ENCODE data around the gene NR1H2. TPM values are rescaled to one million over a fixed set of nuclear protein-coding genes. Genes with fewer than 3 reads are reported as not detected.

NR1H2 gene
- total RNA-seq = 10 to 100 TPM; 69.7 to 99.5 (median 85.0) TPM
- long read RNA-seq, donor 1, transcript NR1H2-211 (10 exons, 1,830 nt) = minor isoform, 12 of 335 reads
- long read RNA-seq, donor 1, transcript NR1H2-201 (10 exons, 1,998 nt) = major isoform, 254 of 335 reads
- long read RNA-seq, donor 1, partial matches to known transcripts = 42 of 335 reads
- long read RNA-seq, donor 1, other reads (novel, unspliced or antisense) = 25 of 335 reads
- long read RNA-seq, donor 2, transcript NR1H2-201 (10 exons, 1,998 nt) = major isoform, 73 of 101 reads
- long read RNA-seq, donor 2, transcript NR1H2-211 (10 exons, 1,830 nt) = minor isoform, 6 of 101 reads
- long read RNA-seq, donor 2, partial matches to known transcripts = 3 of 101 reads
- long read RNA-seq, donor 2, other reads (novel, unspliced or antisense) = 18 of 101 reads

- H3K4me3 ChIP-seq = peak within 1 kb of the TSS; percentile 94
- H3K9me3 ChIP-seq = no peaks in the 10 kb centered on the region
- H3K4me1 ChIP-seq (ENCODE audit: low read depth) = no peaks in the 10 kb centered on the region
- TF ChIP-seq, protein P1, sequence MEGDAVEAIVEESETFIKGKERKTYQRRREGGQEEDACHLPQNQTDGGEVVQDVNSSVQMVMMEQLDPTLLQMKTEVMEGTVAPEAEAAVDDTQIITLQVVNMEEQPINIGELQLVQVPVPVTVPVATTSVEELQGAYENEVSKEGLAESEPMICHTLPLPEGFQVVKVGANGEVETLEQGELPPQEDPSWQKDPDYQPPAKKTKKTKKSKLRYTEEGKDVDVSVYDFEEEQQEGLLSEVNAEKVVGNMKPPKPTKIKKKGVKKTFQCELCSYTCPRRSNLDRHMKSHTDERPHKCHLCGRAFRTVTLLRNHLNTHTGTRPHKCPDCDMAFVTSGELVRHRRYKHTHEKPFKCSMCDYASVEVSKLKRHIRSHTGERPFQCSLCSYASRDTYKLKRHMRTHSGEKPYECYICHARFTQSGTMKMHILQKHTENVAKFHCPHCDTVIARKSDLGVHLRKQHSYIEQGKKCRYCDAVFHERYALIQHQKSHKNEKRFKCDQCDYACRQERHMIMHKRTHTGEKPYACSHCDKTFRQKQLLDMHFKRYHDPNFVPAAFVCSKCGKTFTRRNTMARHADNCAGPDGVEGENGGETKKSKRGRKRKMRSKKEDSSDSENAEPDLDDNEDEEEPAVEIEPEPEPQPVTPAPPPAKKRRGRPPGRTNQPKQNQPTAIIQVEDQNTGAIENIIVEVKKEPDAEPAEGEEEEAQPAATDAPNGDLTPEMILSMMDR (IDR thresholded peaks at IDR 0.05) = no peak
- intact Hi-C loops (cut with DNase I, micrococcal nuclease) = no loop called here
- H3K36me3 ChIP-seq (ENCODE audit: low read depth) = no peaks in the 10 kb centered on the region
- peak; percentile 97 for ATAC-seq
- peak; percentile 96 to 98 (median 97) for DNase-seq
Observed at GRCh38 chr19:50376166-50377050, at the start of gene NR1H2. NR1H2 (plus strand) TSS chr19:50376457; CDS start chr19:50377606, 1,149 bp downstream.

GRCh38 chr19:50327013-50327412 is 49.2 kb upstream of the NR1H2 start:
- Histone ChIP-seq H3K4me1 (ENCODE audit: low read depth) (peaks cover 5% of the 10 kb centered on the region), H3K4me3 (no peak overlapping the region), H3K9me3 (no peaks in the 10 kb centered on the region), H3K36me3 (ENCODE audit: low read depth) (no peaks in the 10 kb centered on the region)
- DNase-seq = peak in 1 of 3 donors; percentile 0
- no peak for ATAC-seq
- TF ChIP-seq, protein P1 (IDR thresholded peaks at IDR 0.05) = no peak
- intact Hi-C loops (cut with DNase I, micrococcal nuclease) = no loop called here

DNA sequence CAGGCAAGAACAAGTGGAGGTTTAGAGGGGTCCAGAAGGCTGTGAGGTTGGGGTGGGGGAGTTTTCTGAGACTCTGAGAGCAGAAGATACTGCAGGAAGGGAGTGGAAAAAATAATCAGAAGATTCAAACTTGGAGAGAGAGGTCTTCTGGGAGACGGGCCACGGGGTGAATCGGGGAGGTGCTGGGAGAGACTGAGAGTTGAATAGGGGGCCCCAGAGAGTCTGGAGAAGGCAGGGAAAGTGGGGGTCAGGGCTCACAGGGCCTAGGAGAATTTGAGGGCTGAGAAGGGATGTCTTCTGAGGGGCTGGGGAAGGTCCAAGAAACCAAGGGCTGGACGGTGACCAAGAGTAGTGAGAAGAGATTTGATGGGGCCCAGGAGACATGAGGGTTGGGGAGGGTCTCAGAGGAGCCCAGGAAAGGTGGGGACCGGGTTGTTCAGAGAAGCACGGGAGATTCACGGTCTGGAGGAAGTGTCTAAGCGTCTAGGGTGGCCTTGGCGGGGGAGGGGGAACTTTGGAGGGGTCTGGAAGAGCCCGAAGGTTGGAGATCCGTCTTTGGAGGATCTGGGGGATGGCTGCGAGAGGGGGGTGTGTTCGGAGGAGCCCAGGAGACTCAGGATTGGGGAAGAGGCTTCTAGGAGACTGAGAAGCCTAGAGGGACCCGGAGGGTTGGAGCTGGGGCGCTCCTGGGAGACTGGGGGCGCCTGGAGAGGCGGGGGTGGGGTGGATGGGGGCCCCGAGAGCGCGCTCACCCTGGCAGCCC is 48.6 kb upstream of the NR1H2 start:
- intact Hi-C loops (cut with DNase I, micrococcal nuclease) = no loop called here
- Histone ChIP-seq H3K4me1 (ENCODE audit: low read depth) (peaks cover 5% of the 10 kb centered on the region), H3K4me3 (no peak overlapping the region)

DNA sequence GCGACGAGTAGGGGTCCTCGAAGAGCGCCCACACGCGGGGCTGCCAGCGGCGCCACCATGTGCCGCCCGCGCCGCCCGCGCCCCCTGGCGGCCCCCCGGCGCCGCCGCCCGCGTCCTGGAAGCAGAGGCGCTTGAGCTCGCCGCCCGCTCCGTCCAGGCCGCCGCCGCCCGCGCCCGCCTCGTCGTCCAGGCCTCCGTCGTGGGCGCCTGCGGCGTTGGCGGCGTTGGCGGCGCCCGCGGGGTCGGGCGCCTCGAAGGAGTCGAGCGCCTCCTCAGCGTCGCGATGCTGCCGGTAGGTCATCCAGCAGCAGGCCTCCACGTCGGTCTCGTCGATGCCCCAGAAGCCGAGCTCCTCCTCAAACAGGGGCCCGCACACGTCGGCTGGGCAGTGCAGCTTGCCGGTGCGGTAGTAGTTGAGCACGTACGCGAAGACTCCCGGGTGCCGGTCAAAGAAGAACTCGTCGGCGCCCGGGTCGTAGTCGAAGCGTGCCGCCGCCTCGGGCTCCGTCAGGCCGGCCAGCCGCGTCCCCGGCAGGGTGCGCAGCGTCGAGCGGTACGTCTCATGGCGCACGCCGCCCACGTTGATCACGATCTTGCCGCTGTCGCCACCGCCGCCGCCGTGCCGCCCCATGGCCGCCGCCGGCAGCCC is 47.9 kb upstream of the NR1H2 start:
- ATAC-seq (no peak), DNase-seq (peak; percentile 27 to 68 (median 60))
- no peak overlapping the region for H3K4me3 ChIP-seq
- no peaks in the 10 kb centered on the region for H3K36me3 ChIP-seq (ENCODE audit: low read depth)
- no peaks in the 10 kb centered on the region for H3K9me3 ChIP-seq
- TF ChIP-seq, protein P1 (IDR thresholded peaks at IDR 0.05) = no peak
- peaks cover 5% of the 10 kb centered on the region for H3K4me1 ChIP-seq (ENCODE audit: low read depth)
- intact Hi-C loops (cut with DNase I, micrococcal nuclease) = no loop called here

More for the DNA sequence above, 48.6 kb upstream of the NR1H2 start:
- Histone ChIP-seq H3K9me3 (no peaks in the 10 kb centered on the region), H3K36me3 (ENCODE audit: low read depth) (no peaks in the 10 kb centered on the region)
- TF ChIP-seq, protein P1 (IDR thresholded peaks at IDR 0.05) = no peak
- no peak for ATAC-seq
- peak in 1 of 3 donors; percentile 45 for DNase-seq

- TF ChIP-seq, protein P1 (IDR thresholded peaks at IDR 0.05) = no peak
- no peaks in the 10 kb centered on the region for H3K9me3 ChIP-seq
- peaks cover 10% of the 10 kb centered on the region for H3K4me1 ChIP-seq (ENCODE audit: low read depth)
- no peaks in the 10 kb centered on the region for H3K36me3 ChIP-seq (ENCODE audit: low read depth)
- H3K4me3 ChIP-seq = no peak overlapping the region
- intact Hi-C loops (cut with DNase I, micrococcal nuclease) = no loop called here
- DNase-seq (no peak), ATAC-seq (no peak)
Observed at GRCh38 chr19:50328873-50329145, 47.4 kb upstream of the NR1H2 start.

All from mucosa of descending colon (tissue), 3 donors.